Fibroblast of lung (primary cell): Measurements from ENCODE around the gene CLNK. TPM values are rescaled to one million over a fixed set of nuclear protein-coding genes. Genes with fewer than 3 reads are reported as not detected.

ENCODE experiments used
- DNase-seq, 2 donors: peaks; one replicate each; pipeline versions ENCODE4 v3.0.0 to v3.0.0-alpha.2; 2010; ENCODE audit warnings: low read depth in 2 of 2
- H2AFZ ChIP-seq: 2 replicates; pipeline ENCODE4 v1.5.1; 2012; ENCODE audit warnings: low read length, control low read depth, inconsistent platforms
- H3K27ac ChIP-seq: 2 replicates; pipeline ENCODE4 v1.5.1; 2011; ENCODE audit warnings: low read length, control low read depth; ENCODE audit not compliant: insufficient read depth
- H3K27me3 ChIP-seq: 2 replicates; pipeline ENCODE4 v1.5.1; 2011; ENCODE audit warnings: mild to moderate bottlenecking, low read length; ENCODE audit not compliant: control insufficient read depth, insufficient read depth
- H3K36me3 ChIP-seq: 2 replicates; pipeline ENCODE4 v1.5.1; 2011; ENCODE audit warnings: low read length; ENCODE audit not compliant: control insufficient read depth, insufficient read depth
- H3K4me1 ChIP-seq: 2 replicates; pipeline ENCODE4 v1.5.1; 2011; ENCODE audit warnings: low read length; ENCODE audit not compliant: control insufficient read depth, insufficient read depth; ENCODE audit errors: extremely low read depth
- H3K4me2 ChIP-seq: 2 replicates; pipeline ENCODE4 v1.5.1; 2011; ENCODE audit warnings: low read length, control low read depth; ENCODE audit not compliant: insufficient read depth; ENCODE audit errors: extremely low read depth
- H3K4me3 ChIP-seq, 4 experiments: fragments of 200-600 bp in 1 of 4; sonication (generic) in 1 of 4; replicated peaks in 1 of 4; 2 replicates each; pipeline ENCODE4 v1.5.1; 2011 to 2016; ENCODE audit warnings: low read length in 4 of 4, low read depth in 3 of 4, mild to moderate bottlenecking in 3 of 4, control low read depth in 2 of 4, inconsistent platforms in 1 of 4, mixed read lengths in 1 of 4; ENCODE audit not compliant: insufficient read depth in 1 of 4; ENCODE audit errors: control extremely low read depth in 1 of 4
- H3K79me2 ChIP-seq: 2 replicates; pipeline ENCODE4 v1.5.1; 2012; ENCODE audit warnings: mild to moderate bottlenecking, low read length, inconsistent platforms; ENCODE audit not compliant: control insufficient read depth, insufficient read depth
- H3K9ac ChIP-seq: 2 replicates; pipeline ENCODE4 v1.5.1; 2011; ENCODE audit warnings: mild to moderate bottlenecking, low read length, control low read depth; ENCODE audit not compliant: insufficient read depth
- H3K9me3 ChIP-seq: 2 replicates; pipeline ENCODE4 v1.5.1; 2012; ENCODE audit warnings: low read depth, low read length; ENCODE audit not compliant: control insufficient read depth, insufficient read depth
- H4K20me1 ChIP-seq: 2 replicates; pipeline ENCODE4 v1.5.1; 2011; ENCODE audit warnings: low read length; ENCODE audit not compliant: control insufficient read depth, insufficient read depth; ENCODE audit errors: extremely low read depth
- EZH2 ChIP-seq: IDR thresholded peaks from 2 replicates; pipeline ENCODE4 v1.5.1; 2012; ENCODE audit warnings: low read length, control low read depth, mild to moderate bottlenecking; ENCODE audit errors: missing control alignments
- polyA plus RNA-seq, 2 donors: library from polyadenylated mRNA; depleted of rRNA in 1 of 2; stranded (reverse) in 1 of 2; unstranded in 1 of 2; fragments of >200 nt; gene quantifications; 2 replicates each; pipeline ENCODE4 v1.2.1, GENCODE V29; 2011 to 2012; ENCODE audit warnings: missing spikeins in 1 of 2
- total RNA-seq: library from RNA; depleted of rRNA; stranded (reverse); fragments of >200 nt; gene quantifications from 2 replicates; pipeline ENCODE4 v1.2.1, GENCODE V29; 2014
- TF ChIP-seq, protein P1 (sequence below), 2 donors: IDR thresholded peaks in 1 of 2; conservative IDR thresholded peaks in 1 of 2; 1 replicate in 1 of 2; 2 replicates in 1 of 2; pipeline ENCODE4 v1.5.1; 2011 to 2012; ENCODE audit warnings: low read length in 2 of 2, control low read depth in 1 of 2, inconsistent platforms in 1 of 2, low read depth in 1 of 2, mild to moderate bottlenecking in 1 of 2

CLNK gene
- total and polyA plus RNA-seq, 2 donors (not counting 1 experiment from before 2014, with no cell fraction given), result not detected

DNA sequence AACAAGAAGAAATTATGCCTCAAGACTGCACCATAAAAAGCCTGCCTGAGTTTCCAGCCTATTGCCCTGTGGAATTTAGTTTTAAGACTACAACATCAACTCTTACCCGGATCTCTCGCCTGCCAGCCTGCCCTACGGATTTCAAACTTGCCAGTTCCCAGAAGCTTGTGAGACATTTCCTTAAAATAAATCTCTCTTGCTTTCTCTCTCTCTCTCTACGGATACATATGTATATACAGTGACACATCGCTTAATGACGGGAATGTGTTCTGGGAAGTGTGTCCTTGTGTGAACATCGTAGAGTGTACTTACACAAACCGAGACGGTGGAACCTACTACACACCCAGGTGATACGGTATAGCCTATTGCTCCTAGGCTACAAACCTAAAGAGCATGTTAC, 79.5 kb downstream of the CLNK start:
- H3K4me2 ChIP-seq, result no peak overlapping the region

DNA sequence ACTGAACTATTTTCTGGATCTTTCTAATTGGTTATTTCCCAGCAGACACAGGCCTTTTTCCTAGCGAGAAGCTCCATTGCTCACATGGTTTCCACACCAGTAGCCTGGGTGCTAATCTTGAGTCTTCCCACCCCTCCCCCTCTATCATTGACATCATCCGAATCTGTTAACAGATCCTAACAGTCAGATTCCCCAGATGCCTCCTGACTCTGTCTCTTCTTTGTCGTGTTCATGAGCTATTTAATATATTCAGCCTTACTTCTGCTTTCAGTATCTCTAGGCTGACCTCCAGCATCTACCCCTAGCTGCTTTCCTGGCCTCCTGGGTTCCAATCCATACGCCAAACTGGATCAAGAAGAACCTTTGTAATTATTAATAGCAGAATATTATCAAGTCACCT, 85.0 kb downstream of the CLNK start:
- H2AFZ ChIP-seq, result no peak overlapping the region
- H3K4me2 ChIP-seq, result no peak overlapping the region
- no peak overlapping the region for H3K4me3 ChIP-seq
- no peaks in the 10 kb centered on the region for H3K9me3 ChIP-seq
- H3K36me3 ChIP-seq, result no peaks in the 10 kb centered on the region
- no peak overlapping the region for H3K27ac ChIP-seq
- DNase-seq, result no peak
- H3K27me3 ChIP-seq, result no peaks in the 10 kb centered on the region
- TF ChIP-seq EZH2, result no peak
- TF ChIP-seq, protein P1, sequence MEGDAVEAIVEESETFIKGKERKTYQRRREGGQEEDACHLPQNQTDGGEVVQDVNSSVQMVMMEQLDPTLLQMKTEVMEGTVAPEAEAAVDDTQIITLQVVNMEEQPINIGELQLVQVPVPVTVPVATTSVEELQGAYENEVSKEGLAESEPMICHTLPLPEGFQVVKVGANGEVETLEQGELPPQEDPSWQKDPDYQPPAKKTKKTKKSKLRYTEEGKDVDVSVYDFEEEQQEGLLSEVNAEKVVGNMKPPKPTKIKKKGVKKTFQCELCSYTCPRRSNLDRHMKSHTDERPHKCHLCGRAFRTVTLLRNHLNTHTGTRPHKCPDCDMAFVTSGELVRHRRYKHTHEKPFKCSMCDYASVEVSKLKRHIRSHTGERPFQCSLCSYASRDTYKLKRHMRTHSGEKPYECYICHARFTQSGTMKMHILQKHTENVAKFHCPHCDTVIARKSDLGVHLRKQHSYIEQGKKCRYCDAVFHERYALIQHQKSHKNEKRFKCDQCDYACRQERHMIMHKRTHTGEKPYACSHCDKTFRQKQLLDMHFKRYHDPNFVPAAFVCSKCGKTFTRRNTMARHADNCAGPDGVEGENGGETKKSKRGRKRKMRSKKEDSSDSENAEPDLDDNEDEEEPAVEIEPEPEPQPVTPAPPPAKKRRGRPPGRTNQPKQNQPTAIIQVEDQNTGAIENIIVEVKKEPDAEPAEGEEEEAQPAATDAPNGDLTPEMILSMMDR (conservative IDR thresholded peaks at IDR 0.05 in 1 of 2, IDR thresholded peaks at IDR 0.05 in 1 of 2; ENCODE audit: low read depth in 1 of 2, low read length in 2 of 2), result no peak
- H3K9ac ChIP-seq, result no peak overlapping the region
- peaks cover 2% of the 10 kb centered on the region for H3K4me1 ChIP-seq
- H4K20me1 ChIP-seq, result no peaks in the 10 kb centered on the region
- no peaks in the 10 kb centered on the region for H3K79me2 ChIP-seq

More for the DNA sequence above, 79.5 kb downstream of the CLNK start:
- Histone ChIP-seq H3K9ac (no peak overlapping the region), H2AFZ (no peak overlapping the region), H3K27ac (no peak overlapping the region), H3K9me3 (no peaks in the 10 kb centered on the region), H3K36me3 (no peaks in the 10 kb centered on the region), H3K27me3 (no peaks in the 10 kb centered on the region), H3K79me2 (no peaks in the 10 kb centered on the region), H3K4me1 (peaks cover 8% of the 10 kb centered on the region), H3K4me3 (no peak overlapping the region), H4K20me1 (no peaks in the 10 kb centered on the region)
- TF ChIP-seq, protein P1 (conservative IDR thresholded peaks at IDR 0.05 in 1 of 2, IDR thresholded peaks at IDR 0.05 in 1 of 2; ENCODE audit: low read depth in 1 of 2, low read length in 2 of 2), result no peak
- TF ChIP-seq EZH2, result no peak
- DNase-seq, result peak; percentile 36 to 48

DNA sequence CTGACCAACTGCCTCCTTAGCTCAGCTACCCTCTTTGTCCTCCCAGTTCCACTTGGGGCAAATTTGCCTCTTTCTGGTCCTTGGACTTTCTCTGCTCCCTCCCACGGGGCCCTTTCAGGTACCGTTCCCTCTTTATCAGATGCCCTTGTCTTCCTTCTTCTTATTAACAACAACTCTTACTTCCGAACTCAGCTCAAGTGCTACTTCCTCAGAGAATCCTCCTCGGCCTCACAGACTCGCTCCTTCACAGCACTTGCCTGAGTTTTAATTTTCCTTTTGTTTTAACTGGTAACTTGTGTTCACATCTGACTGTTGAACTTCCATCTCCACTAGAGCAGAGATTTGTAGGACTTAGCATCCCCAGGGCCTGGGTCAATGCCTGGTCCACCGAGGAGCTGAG, 85.7 kb downstream of the CLNK start:
- no peaks in the 10 kb centered on the region for H3K36me3 ChIP-seq
- no peaks in the 10 kb centered on the region for H3K27me3 ChIP-seq
- H3K9me3 ChIP-seq, result no peaks in the 10 kb centered on the region
- no peaks in the 10 kb centered on the region for H4K20me1 ChIP-seq
- DNase-seq, result no peak
- no peak overlapping the region for H3K4me2 ChIP-seq
- no peak overlapping the region for H3K9ac ChIP-seq
- H3K4me3 ChIP-seq, result no peak overlapping the region
- no peaks in the 10 kb centered on the region for H3K79me2 ChIP-seq
- TF ChIP-seq EZH2, result no peak
- TF ChIP-seq, protein P1 (conservative IDR thresholded peaks at IDR 0.05 in 1 of 2, IDR thresholded peaks at IDR 0.05 in 1 of 2; ENCODE audit: low read depth in 1 of 2, low read length in 2 of 2), result no peak
- no peak overlapping the region for H2AFZ ChIP-seq
- no peak overlapping the region for H3K27ac ChIP-seq
- peaks cover 2% of the 10 kb centered on the region for H3K4me1 ChIP-seq
